Measurements from ENCODE around the gene USH1C. TPM values are rescaled to one million over a fixed set of nuclear protein-coding genes. Genes with fewer than 3 reads are reported as not detected.
A peak's percentile ranks its signal among the peaks of the same experiment; 100 is the strongest.

Gene USH1C
- not detected for total RNA-seq (ENCODE audit: unreplicated experiment)
- long read RNA-seq, result 0 reads

- H3K4me3 Mint-ChIP-seq (ENCODE audit: unreplicated experiment), result peak within 1 kb of the TSS; percentile 25
- no peaks in the 10 kb centered on the region for H3K36me3 Mint-ChIP-seq (ENCODE audit: unreplicated experiment)
- no peak within 1 kb of the TSS for H3K27ac Mint-ChIP-seq (ENCODE audit: unreplicated experiment)
- peak; percentile 41 for DNase-seq
- peaks cover 13% of the 10 kb centered on the region for H3K27me3 Mint-ChIP-seq (ENCODE audit: unreplicated experiment)
- H3K4me1 Mint-ChIP-seq (ENCODE audit: low read depth, unreplicated experiment), result no peaks in the 10 kb centered on the region
- TF ChIP-seq CTCF (IDR thresholded peaks at IDR 0.05; ENCODE audit: partially characterized antibody, unreplicated experiment), result no peak
- peaks cover 1% of the 10 kb centered on the region for H3K9me3 Mint-ChIP-seq (ENCODE audit: unreplicated experiment)
Observed at GRCh38 chr11:17544181-17544622, at the start of gene USH1C. TSS of gene USH1C (minus strand) at chr11:17544416. CDS start at chr11:17544307, 109 bp downstream.

DNA sequence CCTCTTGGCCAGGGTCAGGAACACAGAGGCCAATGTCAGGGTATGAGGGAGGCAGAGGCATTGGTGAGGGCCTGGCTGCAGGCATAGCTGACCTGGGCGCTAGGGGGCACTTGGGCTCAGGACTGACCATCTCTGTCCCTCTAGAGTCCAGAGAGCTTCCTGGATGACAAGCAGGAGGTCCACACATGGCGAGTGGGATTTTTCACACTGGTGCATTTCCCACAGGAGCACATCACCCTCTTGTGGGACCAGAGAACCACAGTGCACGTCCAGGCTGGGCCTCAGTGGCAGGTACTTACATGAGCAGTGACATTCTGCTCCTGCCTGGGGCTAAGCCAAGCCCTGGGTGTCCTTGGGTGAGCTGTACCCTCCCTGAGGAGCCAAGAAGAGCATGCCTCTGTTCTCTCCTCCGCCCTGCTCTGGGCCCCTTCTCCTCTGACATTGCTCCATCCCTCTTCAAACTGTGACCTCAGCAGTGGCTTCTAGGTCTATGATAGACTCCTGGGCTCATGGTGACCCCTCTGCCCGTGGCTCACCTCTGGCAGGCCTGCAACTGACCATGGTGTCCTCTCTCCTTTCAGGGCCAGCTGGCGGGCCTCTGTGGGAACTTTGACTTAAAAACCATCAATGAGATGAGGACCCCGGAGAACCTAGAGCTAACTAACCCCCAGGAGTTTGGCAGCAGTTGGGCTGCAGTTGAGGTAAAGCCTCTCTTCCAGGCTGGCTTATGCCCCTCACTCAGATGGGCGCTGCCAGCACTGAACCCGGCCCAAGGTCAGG is 49.4 kb upstream of the USH1C start:
- H3K27me3 Mint-ChIP-seq (ENCODE audit: unreplicated experiment), result peaks cover 2% of the 10 kb centered on the region
- H3K9me3 Mint-ChIP-seq (ENCODE audit: unreplicated experiment), result peaks cover 1% of the 10 kb centered on the region
- no peak for TF ChIP-seq CTCF (IDR thresholded peaks at IDR 0.05; ENCODE audit: partially characterized antibody, unreplicated experiment)
- no peak overlapping the region for H3K4me3 Mint-ChIP-seq (ENCODE audit: unreplicated experiment)
- DNase-seq, result no peak
- H3K4me1 Mint-ChIP-seq (ENCODE audit: low read depth, unreplicated experiment), result no peaks in the 10 kb centered on the region
- H3K36me3 Mint-ChIP-seq (ENCODE audit: unreplicated experiment), result no peaks in the 10 kb centered on the region
- no peak overlapping the region for H3K27ac Mint-ChIP-seq (ENCODE audit: unreplicated experiment)

DNA sequence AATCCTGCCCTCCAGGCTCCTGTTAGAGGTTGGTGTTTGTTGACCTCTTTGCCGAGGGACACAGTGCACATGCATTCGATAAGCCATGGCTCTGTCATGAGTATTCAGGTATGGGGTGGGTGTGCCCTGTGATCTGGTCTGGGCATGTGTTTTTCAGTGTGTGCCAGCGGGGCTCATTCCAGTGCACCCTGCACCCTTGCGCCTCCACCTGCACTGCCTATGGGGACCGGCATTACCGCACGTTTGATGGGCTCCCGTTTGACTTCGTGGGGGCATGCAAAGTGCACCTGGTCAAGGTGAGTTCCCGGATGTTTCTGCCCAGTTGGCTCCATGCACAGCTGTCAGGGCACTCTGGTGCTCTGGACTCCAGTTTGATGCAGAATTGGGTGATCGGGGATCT is 47.1 kb upstream of the USH1C start:
- Mint-ChIP-seq H3K4me1 (ENCODE audit: low read depth, unreplicated experiment) (no peaks in the 10 kb centered on the region), H3K27ac (ENCODE audit: unreplicated experiment) (no peak overlapping the region), H3K4me3 (ENCODE audit: unreplicated experiment) (no peak overlapping the region), H3K9me3 (ENCODE audit: unreplicated experiment) (peaks cover 1% of the 10 kb centered on the region), H3K36me3 (ENCODE audit: unreplicated experiment) (no peaks in the 10 kb centered on the region), H3K27me3 (ENCODE audit: unreplicated experiment) (no peaks in the 10 kb centered on the region)
- DNase-seq, result no peak
- no peak for TF ChIP-seq CTCF (IDR thresholded peaks at IDR 0.05; ENCODE audit: partially characterized antibody, unreplicated experiment)

GRCh38 chr11:17590463-17590862 is 46.2 kb upstream of the USH1C start:
- Mint-ChIP-seq H3K36me3 (ENCODE audit: unreplicated experiment) (no peaks in the 10 kb centered on the region), H3K9me3 (ENCODE audit: unreplicated experiment) (no peaks in the 10 kb centered on the region), H3K4me3 (ENCODE audit: unreplicated experiment) (no peak overlapping the region), H3K4me1 (ENCODE audit: low read depth, unreplicated experiment) (no peaks in the 10 kb centered on the region), H3K27me3 (ENCODE audit: unreplicated experiment) (no peaks in the 10 kb centered on the region), H3K27ac (ENCODE audit: unreplicated experiment) (no peak overlapping the region)
- no peak for DNase-seq
- no peak for TF ChIP-seq CTCF (IDR thresholded peaks at IDR 0.05; ENCODE audit: partially characterized antibody, unreplicated experiment)

GRCh38 chr11:17588721-17589120 is 44.5 kb upstream of the USH1C start:
- no peak overlapping the region for H3K4me3 Mint-ChIP-seq (ENCODE audit: unreplicated experiment)
- TF ChIP-seq CTCF (IDR thresholded peaks at IDR 0.05; ENCODE audit: partially characterized antibody, unreplicated experiment), result no peak
- no peak overlapping the region for H3K27ac Mint-ChIP-seq (ENCODE audit: unreplicated experiment)
- H3K27me3 Mint-ChIP-seq (ENCODE audit: unreplicated experiment), result peaks cover 2% of the 10 kb centered on the region
- H3K4me1 Mint-ChIP-seq (ENCODE audit: low read depth, unreplicated experiment), result no peaks in the 10 kb centered on the region
- DNase-seq, result no peak
- no peaks in the 10 kb centered on the region for H3K36me3 Mint-ChIP-seq (ENCODE audit: unreplicated experiment)
- no peaks in the 10 kb centered on the region for H3K9me3 Mint-ChIP-seq (ENCODE audit: unreplicated experiment)
